ENCODE measurements around the gene ANKRD13D.

Gene ANKRD13D

GRCh38 chr11:67344264-67344663 lies 55.2 kb downstream of the ANKRD13D start:
- DNase-seq (ENCODE audit: low spot score) = no peak
- in situ Hi-C loops (cut with MboI; ENCODE audit: low pct_unique_long_range_greater_than_20kb, low sequenced_read_pairs, unreplicated experiment) = no loop called here
- no peak for TF ChIP-seq CTCF (IDR thresholded peaks at IDR 0.05; ENCODE audit: extremely low read depth, insufficient read depth, missing control alignments)

GRCh38 chr11:67345247-67345919 lies 56.3 kb downstream of the ANKRD13D start:
- no peak for DNase-seq (ENCODE audit: low spot score)
- no peak for TF ChIP-seq CTCF (IDR thresholded peaks at IDR 0.05; ENCODE audit: extremely low read depth, insufficient read depth, missing control alignments)
- in situ Hi-C loops (cut with MboI; ENCODE audit: low pct_unique_long_range_greater_than_20kb, low sequenced_read_pairs, unreplicated experiment) = no loop called here

GRCh38 chr11:67345920-67346819 lies 57.1 kb downstream of the ANKRD13D start:
- in situ Hi-C loops (cut with MboI; ENCODE audit: low pct_unique_long_range_greater_than_20kb, low sequenced_read_pairs, unreplicated experiment) = no loop called here
- TF ChIP-seq CTCF (IDR thresholded peaks at IDR 0.05; ENCODE audit: extremely low read depth, insufficient read depth, missing control alignments) = peak; percentile 77
- DNase-seq (ENCODE audit: low spot score) = no peak

- no peak for TF ChIP-seq CTCF (IDR thresholded peaks at IDR 0.05; ENCODE audit: extremely low read depth, insufficient read depth, missing control alignments)
- in situ Hi-C loops (cut with MboI; ENCODE audit: low pct_unique_long_range_greater_than_20kb, low sequenced_read_pairs, unreplicated experiment) = no loop called here
- no peak for DNase-seq (ENCODE audit: low spot score)
Observed at GRCh38 chr11:67347964-67348749, 59.1 kb downstream of the ANKRD13D start.

GRCh38 chr11:67349036-67349435 lies 59.9 kb downstream of the ANKRD13D start:
- in situ Hi-C loops (cut with MboI; ENCODE audit: low pct_unique_long_range_greater_than_20kb, low sequenced_read_pairs, unreplicated experiment) = no loop called here
- no peak for DNase-seq (ENCODE audit: low spot score)
- no peak for TF ChIP-seq CTCF (IDR thresholded peaks at IDR 0.05; ENCODE audit: extremely low read depth, insufficient read depth, missing control alignments)

- no peak for TF ChIP-seq CTCF (IDR thresholded peaks at IDR 0.05; ENCODE audit: extremely low read depth, insufficient read depth, missing control alignments)
- in situ Hi-C loops (cut with MboI; ENCODE audit: low pct_unique_long_range_greater_than_20kb, low sequenced_read_pairs, unreplicated experiment) = no loop called here
- DNase-seq (ENCODE audit: low spot score) = no peak
Observed at GRCh38 chr11:67349457-67349856, 60.4 kb downstream of the ANKRD13D start.
